GM21576 (cell line): Measurements from ENCODE around the gene FANCM.

Source experiments
- ATAC-seq: cut with Tn5 transposase; IDR thresholded peaks from one replicate; pipeline ENCODE4 v1.9.1; 2021; ENCODE audit warnings: mild to moderate bottlenecking, moderate library complexity; ENCODE audit not compliant: unreplicated experiment

Gene FANCM

DNA sequence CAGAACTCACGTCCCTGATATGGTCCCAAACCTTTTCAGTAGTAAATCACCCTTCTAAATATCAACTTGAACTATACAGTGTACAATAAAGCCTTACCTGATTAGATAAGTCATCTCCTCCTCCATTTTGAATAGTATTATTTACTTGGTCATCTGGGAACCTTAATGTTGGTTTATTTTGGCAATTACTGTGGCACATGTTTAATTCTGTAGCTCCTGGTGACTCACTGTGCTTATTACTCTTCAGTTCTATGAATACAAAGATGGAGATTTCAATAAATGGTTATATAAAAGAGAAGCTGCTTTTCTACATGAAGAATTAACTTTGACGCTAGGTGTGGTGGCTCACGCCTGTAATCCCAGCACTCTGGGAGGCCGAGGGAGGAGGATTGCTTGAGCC lies 91.8 kb downstream of the FANCM start:
- no peak for ATAC-seq

DNA sequence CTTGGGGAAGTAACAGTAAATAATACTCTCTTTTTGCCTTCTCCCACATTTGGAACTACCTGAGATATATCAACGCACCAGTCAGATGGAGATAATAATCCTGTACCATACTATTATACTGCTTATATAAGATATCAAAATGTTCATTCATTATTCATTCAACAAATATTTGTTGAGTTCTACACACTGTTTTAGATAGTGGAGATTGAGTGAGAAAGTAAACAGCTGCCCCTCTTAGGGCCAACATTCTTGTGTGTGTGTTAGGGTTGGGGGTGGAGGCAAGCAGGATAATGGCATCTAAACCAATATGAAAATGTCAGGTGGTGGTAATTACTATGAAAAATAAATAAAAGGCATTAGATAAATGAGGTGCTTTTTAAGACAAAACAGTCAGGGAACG lies 103.3 kb downstream of the FANCM start:
- no peak for ATAC-seq

DNA sequence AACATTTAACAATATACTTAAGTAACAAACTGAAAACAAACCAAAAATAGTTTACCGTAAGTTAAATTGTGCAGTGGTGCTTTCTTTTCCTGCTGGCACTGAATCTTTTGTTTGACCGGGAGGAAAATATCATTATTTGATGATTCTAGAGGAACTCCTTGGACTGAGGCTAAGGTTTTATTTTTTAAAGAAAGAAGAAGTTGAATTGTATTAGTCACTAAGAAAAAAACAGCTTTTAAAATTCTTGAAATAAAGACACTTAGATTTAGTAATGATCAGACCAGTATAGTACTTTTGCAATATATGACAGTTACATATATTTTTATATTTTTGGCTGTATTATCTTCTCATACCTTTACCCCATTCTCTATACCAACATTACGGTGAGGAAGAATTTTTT lies 107.0 kb downstream of the FANCM start:
- ATAC-seq, result no peak

DNA sequence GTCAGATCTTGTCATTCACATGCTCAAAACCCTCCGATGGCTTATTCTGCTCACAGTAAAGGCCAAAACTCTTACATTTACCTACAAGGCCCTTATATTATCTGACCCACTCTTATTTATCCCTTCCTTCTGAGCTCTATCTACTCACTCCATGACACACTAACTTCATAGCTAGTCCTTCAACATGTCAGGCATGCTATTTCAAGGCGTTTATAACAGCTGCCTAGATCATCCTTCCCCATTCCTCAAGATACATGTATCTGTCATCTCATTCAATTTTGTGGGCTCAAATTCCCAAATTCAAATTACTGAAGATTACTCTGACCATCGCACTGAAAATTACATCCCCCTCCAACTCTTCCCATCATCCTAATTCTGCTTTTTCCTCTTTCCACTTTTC lies 110.4 kb downstream of the FANCM start:
- no peak for ATAC-seq

DNA sequence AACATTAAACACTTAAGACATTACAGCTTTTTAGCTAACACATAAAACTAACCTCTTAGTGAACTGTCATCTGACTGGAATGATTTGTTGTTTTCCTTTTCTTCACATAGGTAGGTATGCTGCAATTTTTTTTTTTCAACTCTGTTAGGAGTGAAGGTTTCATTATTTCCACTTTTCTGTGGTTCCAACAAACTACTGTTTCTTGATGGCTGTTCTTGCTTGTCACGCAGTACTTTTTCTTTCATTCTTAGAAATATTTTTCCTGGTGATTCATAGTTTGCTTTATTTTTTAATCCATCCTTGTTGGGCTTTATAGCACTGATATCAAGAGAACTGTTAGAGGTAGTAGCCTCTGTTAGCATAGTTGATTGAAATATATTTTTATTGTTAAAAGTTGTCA lies 111.0 kb downstream of the FANCM start:
- no peak for ATAC-seq

DNA sequence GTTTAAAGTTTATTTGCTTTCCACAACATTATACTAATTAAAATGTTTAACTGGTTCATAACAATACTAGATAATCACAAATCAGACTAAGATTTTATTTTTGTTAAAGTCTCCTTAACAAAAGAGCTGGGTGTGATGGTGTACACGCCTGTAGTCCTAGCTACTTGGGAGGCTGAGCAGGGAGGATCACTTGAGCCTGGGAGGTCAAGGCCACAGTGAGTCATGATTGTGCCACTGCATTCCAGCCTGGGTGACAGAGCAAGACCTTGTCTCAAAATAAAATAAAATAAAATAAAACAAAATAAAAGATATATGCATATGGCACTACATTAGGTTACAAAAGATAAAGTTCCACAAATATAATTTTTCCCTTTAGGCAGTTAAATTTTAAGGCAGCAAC lies 111.7 kb downstream of the FANCM start:
- ATAC-seq, result no peak

DNA sequence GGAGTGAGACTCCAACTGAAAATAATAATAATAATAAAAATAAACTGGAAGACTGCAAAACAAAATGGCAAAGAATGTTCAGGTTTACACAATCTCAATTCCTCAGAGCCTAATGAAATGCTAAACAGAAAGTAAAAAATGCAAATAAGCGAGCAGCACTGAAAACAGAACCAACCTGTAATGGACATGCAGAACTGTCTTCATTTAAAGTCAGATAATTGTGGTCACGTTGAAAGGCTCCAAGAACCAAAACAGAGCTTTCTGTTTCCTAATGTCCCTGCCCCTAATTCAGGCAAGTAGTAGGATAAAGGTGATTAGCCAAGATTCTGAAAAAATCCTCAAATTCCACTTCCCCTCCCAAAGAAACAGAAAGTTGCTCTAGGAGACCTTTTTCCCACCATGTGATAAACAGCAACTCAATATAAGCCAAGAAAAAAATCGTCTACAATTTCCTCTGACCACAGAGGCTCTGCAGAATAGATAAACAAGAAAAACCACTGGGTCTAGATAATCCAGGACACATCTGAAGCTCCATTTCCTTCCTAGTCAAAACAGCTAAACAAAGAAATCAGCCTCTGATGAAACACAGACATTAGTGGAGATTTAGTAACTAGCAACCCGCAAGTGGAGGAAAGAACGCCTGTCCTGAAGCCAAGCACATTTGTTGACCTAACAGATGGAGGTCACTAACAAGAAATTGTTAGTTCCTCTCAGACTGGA lies 114.3 kb downstream of the FANCM start:
- ATAC-seq, result peak; percentile 16
